Stimulated activated naive CD8-positive, alpha-beta T cell treated with anti-CD3 and anti-CD28 coated beads, Interleukin-15, Interleukin-2, amounts not matched to agents 100 U/mL and 50 U/mL, for 24 hours (primary cell): ENCODE results near the gene ENO3.
"Not testable (repeated sequence)": the region's sequence is repeated elsewhere in the genome, so short reads cannot be mapped to it uniquely, and the experiment has no call there.

ENCODE experiments used
- ATAC-seq: fragments of 150-1000 bp; cut with Tn5 transposase; one replicate; pipeline ENCODE4 v1.10.0; 2021
- DNase-seq: peaks from one replicate; pipeline ENCODE4 v3.0.0; 2021

Gene ENO3

GRCh38 chr17:4950746-4951204 lies at the start of gene ENO3:
ENO3 (plus strand) TSS chr17:4951119; CDS start chr17:4951830, 711 bp downstream.
- peak; percentile 39 for DNase-seq
- ATAC-seq, result no peak

- ATAC-seq (no peak), DNase-seq (peak; percentile 37)
Observed at GRCh38 chr17:4901648-4902344, 49.1 kb upstream of the ENO3 start.

- DNase-seq (no peak), ATAC-seq (no peak)
Observed at GRCh38 chr17:4902540-4902939, 48.4 kb upstream of the ENO3 start.

GRCh38 chr17:4903051-4903818 lies 47.7 kb upstream of the ENO3 start, which contains the start of gene CHRNE:
CHRNE (minus strand) TSS chr17:4903098; CDS start chr17:4903063, 35 bp downstream.
- DNase-seq (peak; percentile 84), ATAC-seq (peak; percentile 44)

- not testable (repeated sequence) for DNase-seq, ATAC-seq
Observed at GRCh38 chr17:4906642-4907041, 44.3 kb upstream of the ENO3 start.

GRCh38 chr17:4908301-4908700 lies 42.6 kb upstream of the ENO3 start:
- DNase-seq (no peak), ATAC-seq (no peak)

- peak; percentile 96 for ATAC-seq
- peak; percentile 74 for DNase-seq
Observed at GRCh38 chr17:4908711-4909496, 42.0 kb upstream of the ENO3 start.

- ATAC-seq (no peak), DNase-seq (no peak)
Observed at GRCh38 chr17:4913994-4914393, 36.9 kb upstream of the ENO3 start.

GRCh38 chr17:4914551-4914950 lies 36.4 kb upstream of the ENO3 start:
- DNase-seq, ATAC-seq: not testable (repeated sequence)

- ATAC-seq (no peak), DNase-seq (no peak)
Observed at GRCh38 chr17:4919511-4920047, 31.3 kb upstream of the ENO3 start.

GRCh38 chr17:4920351-4921048 lies 30.4 kb upstream of the ENO3 start:
- ATAC-seq (no peak), DNase-seq (no peak)

- no peak for ATAC-seq
Observed at GRCh38 chr17:4921320-4921719, 29.6 kb upstream of the ENO3 start.

GRCh38 chr17:4926577-4927335 lies 24.2 kb upstream of the ENO3 start:
- DNase-seq, result not testable (repeated sequence)

More at GRCh38 chr17:4921320-4921719, 29.6 kb upstream of the ENO3 start:
- no peak for DNase-seq

GRCh38 chr17:4928881-4929280 lies 22.0 kb upstream of the ENO3 start:
- ATAC-seq (no peak), DNase-seq (no peak)

More at GRCh38 chr17:4926577-4927335, 24.2 kb upstream of the ENO3 start:
- ATAC-seq, result not testable (repeated sequence)

- DNase-seq (no peak), ATAC-seq (no peak)
Observed at GRCh38 chr17:4931963-4932362, 19.0 kb upstream of the ENO3 start, which contains the start of gene GP1BA. GP1BA (plus strand) TSS chr17:4932277; CDS start chr17:4932605, 328 bp downstream.

GRCh38 chr17:4932756-4933155 lies 18.2 kb upstream of the ENO3 start:
- DNase-seq, result no peak

GRCh38 chr17:4933646-4934045 lies 17.3 kb upstream of the ENO3 start:
- no peak for DNase-seq

More at GRCh38 chr17:4932756-4933155, 18.2 kb upstream of the ENO3 start:
- no peak for ATAC-seq

GRCh38 chr17:4934173-4934979 lies 16.5 kb upstream of the ENO3 start:
- ATAC-seq (peak; percentile 55), DNase-seq (no peak)

More at GRCh38 chr17:4933646-4934045, 17.3 kb upstream of the ENO3 start:
- no peak for ATAC-seq

GRCh38 chr17:4935650-4936049 lies 15.3 kb upstream of the ENO3 start:
- ATAC-seq (no peak), DNase-seq (no peak)
